Mesenchymal stem cell (in vitro differentiated cells and primary cell): ENCODE measurements around the gene PYGO2.

Experiments
- DNase-seq: peaks from one replicate; pipeline ENCODE4 v3.0.0-alpha.2; 2013
- H2AFZ ChIP-seq: one replicate; pipeline ENCODE4 v1.6.1; 2013; ENCODE audit warnings: low read depth, mild to moderate bottlenecking, control low read depth, inconsistent platforms, low read length, moderate library complexity
- H2AK5ac ChIP-seq: 2 replicates; pipeline ENCODE4 v1.6.1; 2013; ENCODE audit warnings: low read length, moderate library complexity, mild to moderate bottlenecking, inconsistent platforms; ENCODE audit not compliant: severe bottlenecking
- H2BK120ac ChIP-seq: one replicate; pipeline ENCODE4 v1.6.1; 2013; ENCODE audit warnings: low read depth, mild to moderate bottlenecking, inconsistent platforms, low read length, moderate library complexity
- H2BK12ac ChIP-seq, 2 experiments: one replicate each; pipeline ENCODE4 v1.6.1; 2013; ENCODE audit warnings: inconsistent platforms in 2 of 2, low read length in 2 of 2, mild to moderate bottlenecking in 2 of 2, moderate library complexity in 2 of 2, control low read depth in 1 of 2
- H2BK15ac ChIP-seq: one replicate; pipeline ENCODE4 v1.6.1; 2013; ENCODE audit warnings: mild to moderate bottlenecking, low read depth, inconsistent platforms; ENCODE audit not compliant: poor library complexity, severe bottlenecking
- H2BK5ac ChIP-seq: 2 replicates; pipeline ENCODE4 v1.6.1; 2013; ENCODE audit warnings: low read depth, mild to moderate bottlenecking, low read length, control low read depth, inconsistent platforms; ENCODE audit not compliant: poor library complexity, severe bottlenecking
- H3K14ac ChIP-seq, 2 experiments: one replicate each; pipeline ENCODE4 v1.6.1; 2013; ENCODE audit warnings: inconsistent platforms in 2 of 2, low read length in 2 of 2, control low read depth in 1 of 2, mild to moderate bottlenecking in 1 of 2, moderate library complexity in 1 of 2
- H3K18ac ChIP-seq, 2 experiments: one replicate each; pipeline ENCODE4 v1.6.1; 2013; ENCODE audit warnings: inconsistent platforms in 2 of 2, low read length in 2 of 2, control low read depth in 1 of 2, low read depth in 1 of 2, mild to moderate bottlenecking in 1 of 2
- H3K23ac ChIP-seq, 2 experiments: one replicate each; pipeline ENCODE4 v1.6.1; 2013; ENCODE audit warnings: inconsistent platforms in 2 of 2, low read length in 2 of 2, mild to moderate bottlenecking in 2 of 2, moderate library complexity in 2 of 2, control low read depth in 1 of 2
- H3K27ac ChIP-seq: 2 replicates; pipeline ENCODE4 v1.5.1; 2013; ENCODE audit warnings: mild to moderate bottlenecking, moderate library complexity, low read length, control low read depth, inconsistent platforms; ENCODE audit not compliant: poor library complexity, severe bottlenecking
- H3K27me3 ChIP-seq, 2 experiments: 2 replicates each; pipeline versions ENCODE4 v1.6.1 to v1.7.0; 2013; ENCODE audit warnings: low read length in 2 of 2, mild to moderate bottlenecking in 2 of 2, moderate library complexity in 2 of 2, control low read depth in 1 of 2, inconsistent platforms in 1 of 2; ENCODE audit not compliant: control insufficient read depth in 1 of 2, insufficient read depth in 1 of 2
- H3K36me3 ChIP-seq, 2 experiments: 2 replicates each; pipeline versions ENCODE4 v1.6.1 to v1.7.0; 2013; ENCODE audit warnings: low read length in 2 of 2, control low read depth in 1 of 2, inconsistent platforms in 1 of 2, low read depth in 1 of 2, mild to moderate bottlenecking in 1 of 2; ENCODE audit not compliant: insufficient read depth in 2 of 2, control insufficient read depth in 1 of 2
- H3K4ac ChIP-seq, 2 experiments: one replicate each; pipeline ENCODE4 v1.6.1; 2013; ENCODE audit warnings: inconsistent platforms in 2 of 2, low read length in 2 of 2, mild to moderate bottlenecking in 2 of 2, moderate library complexity in 2 of 2, control low read depth in 1 of 2, low read depth in 1 of 2
- H3K4me1 ChIP-seq: 2 replicates; pipeline ENCODE4 v1.6.1; 2013; ENCODE audit warnings: low read depth, low read length, control low read depth; ENCODE audit not compliant: control insufficient read depth, insufficient read depth
- H3K4me2 ChIP-seq: 2 replicates; pipeline ENCODE4 v1.6.1; 2013; ENCODE audit warnings: low read length, mild to moderate bottlenecking, inconsistent platforms; ENCODE audit not compliant: poor library complexity, severe bottlenecking
- H3K4me3 ChIP-seq, 2 experiments: 2 replicates each; pipeline versions ENCODE4 v1.5.1 to v1.7.0; 2013; ENCODE audit warnings: low read length in 2 of 2, mild to moderate bottlenecking in 2 of 2, control low read depth in 1 of 2, low read depth in 1 of 2; ENCODE audit not compliant: insufficient read depth in 1 of 2
- H3K79me1 ChIP-seq: replicated peaks from 2 replicates; pipeline ENCODE4 v1.6.1; 2013; ENCODE audit warnings: mild to moderate bottlenecking, control low read depth, low read length, inconsistent platforms; ENCODE audit not compliant: poor library complexity, severe bottlenecking
- H3K9ac ChIP-seq: 2 replicates; pipeline ENCODE4 v1.7.0; 2013; ENCODE audit warnings: mild to moderate bottlenecking, low read length, moderate library complexity
- H3K9me3 ChIP-seq: 2 replicates; pipeline ENCODE4 v1.7.0; 2013; ENCODE audit warnings: mild to moderate bottlenecking, low read length; ENCODE audit not compliant: control insufficient read depth
- H4K8ac ChIP-seq: one replicate; pipeline ENCODE4 v1.6.1; 2013; ENCODE audit warnings: inconsistent platforms, mild to moderate bottlenecking, low read length, moderate library complexity
- H4K91ac ChIP-seq: one replicate; pipeline ENCODE4 v1.6.1; 2013; ENCODE audit warnings: mild to moderate bottlenecking, low read length, inconsistent platforms
- WGBS: methylation state at CpG from one replicate; pipeline ENCODE4 v1.1.7; 2013; ENCODE audit warnings: mixed read lengths; 5-methylcytosine and 5-hydroxymethylcytosine counted together

Gene PYGO2

DNA sequence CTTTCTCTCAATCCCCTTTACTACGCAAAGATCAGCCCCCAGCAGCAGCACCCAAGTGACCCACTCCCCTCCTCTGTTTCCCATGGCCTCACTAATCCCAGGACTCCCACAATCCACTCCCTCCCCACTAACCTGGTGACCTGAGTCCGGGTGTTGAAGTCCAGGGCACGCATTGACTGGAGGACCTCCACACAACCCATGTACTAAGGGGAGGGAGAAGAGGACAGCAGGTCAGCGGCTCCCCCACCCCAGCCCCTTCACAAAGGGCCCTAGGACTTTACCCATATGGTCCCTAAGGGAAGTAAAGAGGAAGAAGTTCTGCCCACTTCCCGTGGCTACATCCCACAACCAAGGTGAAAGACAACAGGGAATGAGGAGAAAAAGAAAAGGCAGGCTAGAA is 7.7 kb upstream of the PYGO2 start:
- Histone ChIP-seq H2AK5ac (peak overlapping the region; percentile 55), H2BK12ac (no peak overlapping the region), H3K18ac (peak overlapping the region; percentile 48 to 84), H3K9me3 (no peaks in the 10 kb centered on the region), H3K36me3 (peaks cover 42 to 43% of the 10 kb centered on the region in 2 experiments), H3K23ac (no peak overlapping the region), H4K91ac (no peak overlapping the region), H3K9ac (peak overlapping the region; percentile 98), H2BK15ac (peak overlapping the region; percentile 39), H3K4me1 (peaks cover 37% of the 10 kb centered on the region), H4K8ac (peak overlapping the region; percentile 42), H2BK5ac (no peak overlapping the region), H3K4ac (peak overlapping the region in 1 of 2 experiments; percentile 5), H3K79me1 (no peaks in the 10 kb centered on the region), H2AFZ (no peak overlapping the region), H3K27me3 (no peaks in the 10 kb centered on the region), H3K27ac (peak overlapping the region; percentile 12), H3K4me3 (peak overlapping the region; percentile 70 to 90), H3K4me2 (peak overlapping the region; percentile 89), H2BK120ac (no peak overlapping the region), H3K14ac (peak overlapping the region in 1 of 2 experiments; percentile 76)
- no peak for DNase-seq
- WGBS, result 46% methylated on average over 1 of the region's 5 CpGs

DNA sequence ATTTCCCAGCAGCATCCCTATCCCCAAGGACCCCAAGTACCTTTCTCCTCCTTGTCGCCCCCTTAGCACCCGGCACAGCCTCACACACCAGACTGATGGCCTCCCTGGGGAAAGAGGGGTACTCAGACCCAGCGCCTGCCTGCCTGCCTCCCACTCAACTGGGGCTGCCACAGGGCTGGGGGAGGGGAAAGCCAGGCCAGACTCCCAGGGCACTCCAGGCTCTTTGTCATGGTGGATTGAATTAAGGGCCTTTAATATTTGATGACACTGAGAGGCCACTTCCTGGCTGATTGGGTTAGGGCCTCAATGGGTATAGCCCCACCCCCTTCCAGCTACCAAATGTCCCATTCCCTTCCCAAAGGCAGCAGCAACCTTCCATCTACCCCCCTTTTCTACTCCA is 7.1 kb upstream of the PYGO2 start:
- Histone ChIP-seq H3K23ac (peak overlapping the region in 1 of 2 experiments; percentile 63), H3K9me3 (no peaks in the 10 kb centered on the region), H3K27ac (peak overlapping the region; percentile 22), H4K8ac (peak overlapping the region; percentile 42), H3K4me1 (peaks cover 37% of the 10 kb centered on the region), H3K9ac (peak overlapping the region; percentile 98), H3K18ac (peak overlapping the region in 1 of 2 experiments; percentile 84), H2AFZ (no peak overlapping the region), H3K4ac (peak overlapping the region; percentile 5 to 37), H2BK120ac (no peak overlapping the region), H3K4me3 (peak overlapping the region; percentile 70 to 90), H3K4me2 (peak overlapping the region; percentile 89), H3K14ac (peak overlapping the region in 1 of 2 experiments; percentile 96), H2BK5ac (no peak overlapping the region), H4K91ac (peak overlapping the region; percentile 31), H2AK5ac (peak overlapping the region; percentile 80), H2BK15ac (no peak overlapping the region), H3K36me3 (peaks cover 47 to 48% of the 10 kb centered on the region in 2 experiments), H2BK12ac (peak overlapping the region in 1 of 2 experiments; percentile 83), H3K27me3 (no peaks in the 10 kb centered on the region), H3K79me1 (no peaks in the 10 kb centered on the region)
- DNase-seq, result no peak
- 85% methylated on average over 2 of the region's 3 CpGs for WGBS

DNA sequence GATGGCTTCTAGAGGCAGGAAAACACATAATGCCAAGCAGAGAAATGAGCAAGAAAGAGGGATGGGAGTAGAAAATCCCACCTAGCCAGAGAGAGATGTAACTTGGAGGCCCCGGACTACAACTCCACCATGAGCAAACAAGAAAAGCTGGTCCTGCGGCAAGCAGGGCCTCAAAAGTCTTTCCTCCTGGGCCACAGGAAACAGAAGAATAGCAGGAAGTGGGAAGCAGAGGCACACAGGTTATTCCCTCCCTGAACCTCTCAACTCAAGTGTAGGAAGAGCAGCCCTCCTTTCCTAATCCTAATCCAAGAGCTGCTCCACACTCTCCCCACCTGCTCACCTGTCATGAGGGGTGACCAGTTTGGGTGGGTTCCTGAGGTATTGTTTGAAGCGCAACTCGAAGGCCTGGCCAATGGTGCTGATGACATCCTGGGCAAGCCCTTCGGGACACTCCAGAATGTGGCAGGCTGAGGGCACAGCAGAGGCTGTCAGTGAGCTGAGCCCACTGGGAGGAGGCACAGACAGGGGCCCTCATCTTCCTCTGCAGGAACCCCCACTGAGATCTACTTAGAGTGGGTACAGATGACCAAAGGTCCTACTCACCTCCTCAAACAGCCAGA is 5.9 kb upstream of the PYGO2 start:
- H2AFZ ChIP-seq, result no peak overlapping the region
- no peak overlapping the region for H4K8ac ChIP-seq
- no peak overlapping the region for H3K18ac ChIP-seq
- peaks cover 57 to 58% of the 10 kb centered on the region in 2 experiments for H3K36me3 ChIP-seq
- WGBS, result 94% methylated on average over 5 of the region's 5 CpGs
- H2AK5ac ChIP-seq, result no peak overlapping the region
- peaks cover 44% of the 10 kb centered on the region for H3K4me1 ChIP-seq
- H3K4me3 ChIP-seq, result no peak overlapping the region
- no peak overlapping the region for H2BK15ac ChIP-seq
- H3K27ac ChIP-seq, result no peak overlapping the region
- H3K23ac ChIP-seq, result no peak overlapping the region
- no peaks in the 10 kb centered on the region for H3K9me3 ChIP-seq
- DNase-seq, result no peak
- no peaks in the 10 kb centered on the region for H3K27me3 ChIP-seq
- H3K14ac ChIP-seq, result no peak overlapping the region
- no peak overlapping the region for H3K4ac ChIP-seq
- no peak overlapping the region for H2BK5ac ChIP-seq
- peaks cover 1% of the 10 kb centered on the region for H3K79me1 ChIP-seq
- H3K9ac ChIP-seq, result peak overlapping the region; percentile 98
- no peak overlapping the region for H4K91ac ChIP-seq
- no peak overlapping the region for H3K4me2 ChIP-seq
- H2BK120ac ChIP-seq, result no peak overlapping the region
- H2BK12ac ChIP-seq, result peak overlapping the region in 1 of 2 experiments; percentile 38

DNA sequence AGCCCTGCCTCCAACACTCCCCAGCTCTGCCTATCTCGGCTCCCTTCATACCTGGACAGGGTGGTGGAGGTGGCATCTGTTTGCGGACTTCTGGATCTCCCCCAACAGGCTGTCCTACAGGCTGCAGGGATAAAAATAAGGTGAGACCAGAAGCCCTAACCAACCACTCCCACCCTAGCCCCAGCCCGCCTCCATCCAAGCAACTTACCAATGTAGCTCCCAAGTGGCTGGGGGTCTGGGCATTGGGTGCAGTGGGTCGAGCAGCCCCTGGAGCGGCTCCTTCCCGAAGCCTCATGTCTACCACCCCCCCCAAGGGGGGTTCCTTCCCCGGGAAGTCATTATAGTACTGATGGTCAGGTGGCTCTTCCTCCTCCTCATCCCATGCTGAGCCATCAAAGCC is 4.5 kb upstream of the PYGO2 start:
- H2AK5ac ChIP-seq, result no peak overlapping the region
- H3K27ac ChIP-seq, result no peak overlapping the region
- no peak overlapping the region for H3K18ac ChIP-seq
- H4K91ac ChIP-seq, result no peak overlapping the region
- no peak overlapping the region for H2BK15ac ChIP-seq
- H3K27me3 ChIP-seq, result no peaks in the 10 kb centered on the region
- H3K79me1 ChIP-seq, result peaks cover 1% of the 10 kb centered on the region
- no peak overlapping the region for H3K4me2 ChIP-seq
- H4K8ac ChIP-seq, result no peak overlapping the region
- no peak overlapping the region for H3K4ac ChIP-seq
- H3K4me3 ChIP-seq, result no peak overlapping the region
- no peaks in the 10 kb centered on the region for H3K9me3 ChIP-seq
- 100% methylated on average over 2 of the region's 7 CpGs for WGBS
- no peak overlapping the region for H2BK12ac ChIP-seq
- H2BK5ac ChIP-seq, result no peak overlapping the region
- H3K9ac ChIP-seq, result no peak overlapping the region
- H3K23ac ChIP-seq, result no peak overlapping the region
- H2BK120ac ChIP-seq, result no peak overlapping the region
- H3K4me1 ChIP-seq, result peaks cover 39% of the 10 kb centered on the region
- H3K14ac ChIP-seq, result no peak overlapping the region
- no peak for DNase-seq
- H3K36me3 ChIP-seq, result peaks cover 57 to 60% of the 10 kb centered on the region in 2 experiments
- H2AFZ ChIP-seq, result no peak overlapping the region
